K562 (cell line): ENCODE data around the gene UBE3B. TPM values are rescaled to one million over a fixed set of nuclear protein-coding genes. Genes with fewer than 3 reads are reported as not detected.
A peak's percentile ranks its signal among the peaks of the same experiment; 100 is the strongest.

ENCODE experiments used
- ATAC-seq: fragments of 200-7000 bp; cut with Tn5 transposase; 3 replicates; pipeline ENCODE4 v1.9.1; 2020; ENCODE audit warnings: moderate library complexity
- BruUV-seq: library from RNA; stranded (reverse); fragments of 400-500 nt; replicated peaks from 2 replicates; lab custom pipeline; 2021; lab: Mats Ljungman, UMichigan
- CTCF ChIA-PET: fragments of 300-600 bp; formaldehyde crosslinking; extraction: SDS; loops from one replicate; lab custom pipeline; 2021; ENCODE audit warnings: low intra/inter-chr PET ratio; lab: Yijun Ruan, JAX
- POLR2A ChIA-PET: fragments of 300-600, 350-650 bp; sonication (Branson Sonifier 250); formaldehyde crosslinking; extraction: SDS; loops from one replicate; lab custom pipeline; 2021; ENCODE audit warnings: antibody characterized with exemption, inconsistent platforms; lab: Yijun Ruan, JAX
- DNase-seq, 4 experiments: peaks; one replicate each; pipeline versions ENCODE4 v3.0.0 to v3.0.0-alpha.2; 2011 to 2018; ENCODE audit warnings: low spot score in 3 of 4, mixed read lengths in 3 of 4; ENCODE audit errors: extremely low read depth in 1 of 4
- FAIRE-seq: peaks from 2 replicates; lab custom pipeline; 2011; peaks lifted over from hg19 to GRCh38; lab: Jason Lieb, UNC
- H2AFZ ChIP-seq: 2 replicates; pipeline ENCODE4 v1.6.0; 2011; ENCODE audit warnings: low read depth, low read length, control low read depth, inconsistent platforms
- H3K27ac ChIP-seq: fragments of 200-600 bp; 3 replicates; pipeline ENCODE4 v1.8.0; 2011; ENCODE audit warnings: low read depth, mild to moderate bottlenecking, control low read depth, inconsistent platforms, low read length, moderate library complexity, mixed read lengths; ENCODE audit errors: extremely low read depth
- H3K27me3 ChIP-seq, 2 experiments: fragments of 300-600 bp in 1 of 2; 2 replicates in 1 of 2; 3 replicates in 1 of 2; pipeline versions ENCODE4 v1.6.0 to v1.8.0; 2011; ENCODE audit warnings: inconsistent platforms in 2 of 2, low read length in 2 of 2, mild to moderate bottlenecking in 1 of 2, mixed read lengths in 1 of 2, moderate library complexity in 1 of 2; ENCODE audit not compliant: control insufficient read depth in 2 of 2, insufficient read depth in 2 of 2
- H3K36me3 ChIP-seq: fragments of 300-600 bp; 3 replicates; pipeline ENCODE4 v1.8.0; 2011; ENCODE audit warnings: mild to moderate bottlenecking, low read length, inconsistent platforms; ENCODE audit not compliant: control insufficient read depth, insufficient read depth
- H3K4me1 ChIP-seq, 2 experiments: fragments of 200-600 bp in 1 of 2; replicated peaks in 1 of 2; 2 replicates in 1 of 2; 3 replicates in 1 of 2; pipeline versions ENCODE4 v1.5.1 to v1.8.0; 2011; ENCODE audit warnings: inconsistent platforms in 2 of 2, low read length in 2 of 2, mild to moderate bottlenecking in 1 of 2, mixed read lengths in 1 of 2, moderate library complexity in 1 of 2; ENCODE audit not compliant: control insufficient read depth in 2 of 2, insufficient read depth in 2 of 2
- H3K4me2 ChIP-seq: 2 replicates; pipeline ENCODE4 v1.6.1; 2011; ENCODE audit warnings: low read length, control low read depth, inconsistent platforms, mixed read lengths; ENCODE audit not compliant: insufficient read depth
- H3K4me3 ChIP-seq: fragments of 200-600 bp; sonication (generic), shearing (Covaris generic); 2 replicates; pipeline ENCODE4 v1.5.1; 2016; ENCODE audit warnings: control low read depth, inconsistent platforms
- H3K79me2 ChIP-seq: fragments of 200-600 bp; 3 replicates; pipeline ENCODE4 v1.8.0; 2011; ENCODE audit warnings: low read length, inconsistent platforms; ENCODE audit not compliant: control insufficient read depth, insufficient read depth
- H3K9ac ChIP-seq, 2 experiments: 2 replicates each; pipeline versions ENCODE4 v1.6.0 to v1.6.1; 2011; ENCODE audit warnings: low read depth in 2 of 2, low read length in 2 of 2, control low read depth in 1 of 2, inconsistent platforms in 1 of 2, mild to moderate bottlenecking in 1 of 2, mixed read lengths in 1 of 2; ENCODE audit not compliant: insufficient read depth in 1 of 2
- H3K9me1 ChIP-seq: one replicate; pipeline ENCODE4 v1.6.0; 2011; ENCODE audit warnings: inconsistent platforms, mild to moderate bottlenecking, low read length, moderate library complexity; ENCODE audit not compliant: control insufficient read depth, insufficient read depth
- H3K9me3 ChIP-seq: replicated peaks from 2 replicates; pipeline ENCODE4 v1.5.1; 2011; ENCODE audit warnings: low read depth, low read length, inconsistent platforms; ENCODE audit not compliant: control insufficient read depth, insufficient read depth
- H4K20me1 ChIP-seq: replicated peaks from 2 replicates; pipeline ENCODE4 v1.6.1; 2011; ENCODE audit warnings: low read length, inconsistent platforms, mixed read lengths; ENCODE audit not compliant: control insufficient read depth, insufficient read depth
- BMI1 ChIP-seq: fragments of 150-350 bp; IDR thresholded peaks from 2 replicates; pipeline ENCODE4 v1.6.1; 2014; ENCODE audit warnings: low read length
- ILK ChIP-seq: fragments of 450-650 bp; IDR thresholded peaks from 2 replicates; pipeline ENCODE4 v1.6.1; 2016; ENCODE audit warnings: missing genetic modification characterization, low read depth, mild to moderate bottlenecking, missing compliant biosample characterization, moderate library complexity, borderline replicate concordance
- MAFF ChIP-seq: IDR thresholded peaks from 2 replicates; pipeline ENCODE4 v1.6.1; 2012; ENCODE audit warnings: low read length, improper control_type of control experiment
- MTA2 ChIP-seq: fragments of 450-650 bp; IDR thresholded peaks from 2 replicates; pipeline ENCODE4 v1.6.1; 2016; ENCODE audit warnings: low read depth
- SNIP1 ChIP-seq: fragments of 450-650 bp; IDR thresholded peaks from 2 replicates; pipeline ENCODE4 v1.7.1; 2017; ENCODE audit warnings: low read depth, mild to moderate bottlenecking
- SRSF7 ChIP-seq: fragments of 200-400 bp; formaldehyde crosslinking; optimal IDR thresholded peaks from 2 replicates; pipeline ENCODE3; 2017; ENCODE audit warnings: mild to moderate bottlenecking, low read depth, low read length
- ZNF316 ChIP-seq: fragments of 450-650 bp; IDR thresholded peaks from 2 replicates; pipeline ENCODE4 v1.6.1; 2016
- WGBS: fragments of 100-300 bp; shearing (Covaris generic); methylation state at CpG from one replicate; pipeline ENCODE4 v1.1.6; 2016; ENCODE audit warnings: low coverage, mixed read lengths; ENCODE audit not compliant: insufficient coverage; ENCODE audit errors: missing lambda C conversion rate; 5-methylcytosine and 5-hydroxymethylcytosine counted together
- in situ Hi-C: fragments of 300-500 bp; cut with MboI; formaldehyde crosslinking; loops from 4 replicates; pipeline ENCODE4 v1.15.0; 2018; ENCODE audit warnings: inconsistent platforms, mixed read lengths
- intact Hi-C: fragments of 100-400 bp; cut with micrococcal nuclease; formaldehyde crosslinking; loops from 2 replicates; pipeline ENCODE4 v1.14.2; 2022
- polyA plus RNA-seq, 8 experiments: library from polyadenylated mRNA; depleted of rRNA in 4 of 8; stranded (reverse) in 5 of 8; unstranded in 3 of 8; fragments of >200 nt; fragmentation: Nextera tagmentation in 2 of 8; fragmentation: Illumina TruSeq in 1 of 8; extraction: Ambion mirVana in 2 of 8; extraction: Trizol in 1 of 8; gene quantifications; 2 replicates each; pipeline versions ENCODE4 v1.2.1 to v1.2.3, GENCODE V29; 2011 to 2014; ENCODE audit warnings: inconsistent platforms in 1 of 8, missing spikeins in 1 of 8
- total RNA-seq, 7 experiments: library from RNA; depleted of rRNA in 6 of 7; stranded (reverse); fragments of >200 nt in 6 of 7; fragmentation: Illumina TruSeq in 2 of 7; extraction: Trizol in 2 of 7; gene quantifications; 2 replicates each; pipeline versions ENCODE4 v1.2.1 to v1.2.3, GENCODE V29; 2011 to 2021; ENCODE audit warnings: low replicate concordance in 1 of 7

The UBE3B gene
- total and polyA plus RNA-seq, 9 of the 15 experiments (the other 6 are each of a cell fraction or from before 2014, with no cell fraction given) = 7.6 to 23.6 (median 15.5) TPM

DNA sequence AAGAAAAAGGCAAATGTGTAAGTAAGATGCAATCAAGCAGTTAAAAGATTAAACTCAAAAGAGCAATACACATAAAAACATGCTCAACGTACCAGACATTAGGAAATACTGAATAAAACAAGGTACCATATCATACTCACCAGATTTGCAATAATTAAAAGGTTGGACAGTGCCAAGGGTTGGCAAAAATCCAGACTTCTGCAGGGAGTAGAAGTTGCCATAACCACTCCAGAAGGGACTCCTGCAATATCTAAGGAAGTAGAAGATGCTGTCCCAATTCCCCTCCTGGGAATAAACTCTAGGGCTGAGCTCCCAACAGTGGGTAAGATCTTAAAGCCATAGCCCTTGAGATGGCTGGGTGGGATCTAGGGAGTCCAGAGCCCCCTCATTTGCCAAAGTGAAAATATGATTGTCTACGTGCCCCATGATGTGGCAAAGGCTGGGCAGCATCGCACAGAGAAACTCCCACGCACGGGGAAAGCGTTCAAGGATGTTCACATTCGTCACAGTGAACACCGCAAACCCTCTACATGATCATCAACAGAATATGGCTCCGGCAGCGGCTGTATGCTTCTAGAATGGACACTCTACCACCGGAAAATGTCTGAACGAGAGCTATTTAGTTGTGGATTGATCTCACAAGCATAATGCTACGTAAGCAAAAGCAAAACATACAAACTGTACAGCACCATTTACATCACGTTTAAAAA lies 12.6 kb upstream of the UBE3B start:
- FAIRE-seq (no peak), ATAC-seq (no peak), DNase-seq (no peak)
- Histone ChIP-seq H3K4me1 (peaks cover 40 to 44% of the 10 kb centered on the region in 2 experiments), H3K27ac (no peak overlapping the region), H3K4me2 (no peak overlapping the region), H3K79me2 (peaks cover 50% of the 10 kb centered on the region), H2AFZ (no peak overlapping the region), H3K36me3 (peaks cover 47% of the 10 kb centered on the region; the same call in 2 of the 3 replicates), H3K27me3 (no peaks in the 10 kb centered on the region), H3K4me3 (no peak overlapping the region), H4K20me1 (peaks cover 18% of the 10 kb centered on the region; the same call in 1 of the 2 replicates), H3K9ac (no peak overlapping the region), H3K9me1 (no peaks in the 10 kb centered on the region), H3K9me3 (no peaks in the 10 kb centered on the region)
- TF ChIP-seq SNIP1 (no peak), MAFF (no peak), MTA2 (no peak), ILK (tag) (no peak), SRSF7 (no peak), BMI1 (no peak), ZNF316 (peak; percentile 19; the same call in 1 of the 2 replicates)
- ChIA-PET POLR2A (interaction anchor here (1.0 to 2.4 kb wide), 3 partner anchors 9 to 14 kb away, joined by 3 to 9 read pairs (median 5); partner anchors contain the start of genes KCTD10 and UBE3B), CTCF (no interaction called here)
- in situ Hi-C loops (no loop called here), intact Hi-C loops (no loop called here)
- WGBS = 86% methylated on average over 14 of the region's 14 CpGs
- BruUV-seq = no TSS peak
